HG03342 (cell line): ENCODE measurements around the gene FLOT2.
"Not testable (repeated sequence)": the region's sequence is repeated elsewhere in the genome, so short reads cannot be mapped to it uniquely, and the experiment has no call there.

Source experiments
- ATAC-seq: cut with Tn5 transposase; IDR thresholded peaks from one replicate; pipeline ENCODE4 v1.9.1; 2021; ENCODE audit warnings: mild to moderate bottlenecking, moderate library complexity; ENCODE audit not compliant: unreplicated experiment

FLOT2 gene

GRCh38 chr17:28897769-28898526, 415 bp upstream of the FLOT2 start:
- no peak for ATAC-seq

- no peak for ATAC-seq
These were observed 1.0 kb downstream of the FLOT2 start for GRCh38 chr17:28896491-28896883.

GRCh38 chr17:28895794-28896447, 1.6 kb downstream of the FLOT2 start:
- no peak for ATAC-seq

GRCh38 chr17:28893248-28894183, 4.0 kb downstream of the FLOT2 start:
- ATAC-seq: not testable (repeated sequence)

- no peak for ATAC-seq
These were observed 5.5 kb downstream of the FLOT2 start for GRCh38 chr17:28892024-28892423.

GRCh38 chr17:28891201-28891600, 6.3 kb downstream of the FLOT2 start:
- ATAC-seq: no peak

GRCh38 chr17:28889996-28890395, 7.5 kb downstream of the FLOT2 start:
- no peak for ATAC-seq

- no peak for ATAC-seq
These were observed 8.7 kb downstream of the FLOT2 start for GRCh38 chr17:28888832-28889231.

GRCh38 chr17:28887871-28888471, 9.6 kb downstream of the FLOT2 start:
- ATAC-seq: no peak

GRCh38 chr17:28885951-28886350, 11.6 kb downstream of the FLOT2 start:
- no peak for ATAC-seq

GRCh38 chr17:28885363-28885762, 12.2 kb downstream of the FLOT2 start:
- no peak for ATAC-seq

GRCh38 chr17:28883967-28884702, 13.4 kb downstream of the FLOT2 start:
- no peak for ATAC-seq

- no peak for ATAC-seq
These were observed 15.2 kb downstream of the FLOT2 start for GRCh38 chr17:28882154-28882895.

GRCh38 chr17:28881533-28882056, 15.9 kb downstream of the FLOT2 start:
- no peak for ATAC-seq

- no peak for ATAC-seq
These were observed 17.0 kb downstream of the FLOT2 start for GRCh38 chr17:28880572-28880945.

GRCh38 chr17:28879886-28880571, 17.5 kb downstream of the FLOT2 start:
- no peak for ATAC-seq

GRCh38 chr17:28878981-28879380, 18.6 kb downstream of the FLOT2 start:
- ATAC-seq: no peak

GRCh38 chr17:28878158-28878910, 19.2 kb downstream of the FLOT2 start:
- ATAC-seq: no peak
